NCI-H526 treated with DMSO at 0.1 percent for 48 hours (cell line): Measurements from ENCODE around the gene SPATA13.

ENCODE experiments used
- DNase-seq: peaks from one replicate; lab custom pipeline; 2025; lab: John Stamatoyannopoulos, UW

Gene SPATA13

GRCh38 chr13:24141333-24141910 is 19.1 kb upstream of the SPATA13 start:
- no peak for DNase-seq

DNA sequence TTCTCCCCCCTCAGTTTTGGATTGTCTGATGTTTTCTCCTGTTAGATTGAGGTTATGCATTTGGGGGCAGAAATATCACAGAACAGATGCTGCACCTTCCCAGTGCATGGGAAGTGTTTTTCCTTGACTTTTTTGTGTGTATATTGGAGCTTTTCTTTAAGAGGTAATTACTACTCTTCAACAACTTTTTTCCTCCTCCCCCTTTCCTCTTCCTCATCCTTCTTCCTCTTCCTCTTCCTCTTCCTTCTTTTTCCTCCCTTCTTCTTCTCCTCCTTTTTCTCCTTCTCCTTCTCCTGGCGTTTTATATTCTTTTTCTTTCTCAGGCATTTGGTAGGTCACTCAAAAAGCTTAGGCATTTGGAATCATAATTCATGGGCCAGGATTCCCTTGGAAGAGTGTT is 18.1 kb upstream of the SPATA13 start:
- DNase-seq, result no peak

- no peak for DNase-seq
These were observed 17.6 kb upstream of the SPATA13 start for GRCh38 chr13:24142886-24143285.

GRCh38 chr13:24145240-24145639 is 15.3 kb upstream of the SPATA13 start:
- no peak for DNase-seq

DNA sequence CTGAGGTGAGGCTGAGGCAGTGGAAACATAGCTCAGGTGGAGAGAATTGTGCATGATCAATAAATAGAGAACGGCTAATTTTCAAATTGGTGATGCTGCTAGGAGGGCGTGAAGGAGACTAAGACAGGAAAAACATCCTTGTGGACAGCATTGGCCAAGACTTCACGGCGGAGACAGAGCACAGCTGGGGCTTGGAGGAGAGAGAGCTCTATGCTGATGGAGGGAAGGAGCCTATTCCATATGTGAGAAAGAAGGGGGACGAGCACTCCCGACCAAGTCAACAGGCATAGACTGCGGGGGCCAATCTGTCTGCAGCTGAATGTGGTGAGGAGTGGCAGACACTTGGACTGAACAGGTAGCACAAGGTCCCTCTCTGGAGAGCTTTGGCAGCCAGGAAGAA is 14.8 kb upstream of the SPATA13 start:
- no peak for DNase-seq

- no peak for DNase-seq
These were observed 13.5 kb upstream of the SPATA13 start for GRCh38 chr13:24146961-24147569.

GRCh38 chr13:24147570-24147963 is 13.0 kb upstream of the SPATA13 start:
- no peak for DNase-seq

GRCh38 chr13:24148414-24149235 is 11.9 kb upstream of the SPATA13 start:
- DNase-seq, result peak; percentile 62

GRCh38 chr13:24149246-24150032 is 11.1 kb upstream of the SPATA13 start:
- DNase-seq, result no peak

GRCh38 chr13:24150572-24150971 is 9.9 kb upstream of the SPATA13 start:
- no peak for DNase-seq

- no peak for DNase-seq
These were observed 8.7 kb upstream of the SPATA13 start for GRCh38 chr13:24151864-24152263.

DNA sequence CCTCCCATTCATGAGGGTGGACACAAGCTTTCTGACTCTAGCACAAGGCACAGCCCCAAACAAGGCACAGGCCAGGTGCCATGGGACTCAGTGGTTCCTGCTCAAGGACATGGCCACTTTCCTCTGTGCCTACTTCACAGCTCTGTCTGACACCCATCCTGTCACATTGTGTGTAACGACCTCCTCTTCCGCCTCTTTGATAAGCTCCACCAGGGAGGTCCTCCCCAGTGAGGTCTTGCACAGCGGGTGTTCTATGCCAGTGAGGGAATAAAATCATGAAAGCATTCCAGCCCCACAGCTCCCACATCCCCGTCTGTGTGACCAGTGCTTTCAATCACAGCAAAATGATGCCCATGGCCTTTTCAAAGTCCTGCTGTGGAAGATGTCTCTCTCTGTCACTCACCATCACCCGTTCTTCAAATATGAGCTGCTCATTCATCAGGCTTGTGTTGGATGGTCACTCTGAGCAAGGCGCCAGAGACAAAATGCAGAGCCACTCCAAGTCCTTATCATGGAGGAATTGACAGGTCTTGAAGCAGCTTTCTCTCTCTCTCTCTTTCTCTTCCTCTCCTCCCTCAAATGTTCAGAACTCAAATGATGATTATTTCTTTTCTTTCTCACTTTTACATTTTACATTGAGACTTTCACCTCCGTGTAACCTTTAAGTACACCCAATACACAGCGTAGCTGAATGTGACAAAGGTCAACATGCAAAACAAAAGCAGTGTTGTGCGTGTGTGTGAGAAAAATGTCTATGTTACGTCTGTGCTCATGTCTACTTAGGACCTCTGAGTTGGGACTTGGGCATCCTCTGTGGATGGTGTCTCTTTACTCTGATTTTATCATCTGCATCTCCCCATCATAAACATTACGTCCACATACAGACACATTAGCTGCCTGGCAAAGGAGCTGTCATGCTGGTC is 8.0 kb upstream of the SPATA13 start:
- no peak for DNase-seq

GRCh38 chr13:24153347-24153746 is 7.2 kb upstream of the SPATA13 start:
- no peak for DNase-seq

- no peak for DNase-seq
These were observed 6.4 kb upstream of the SPATA13 start for GRCh38 chr13:24153979-24154701.

DNA sequence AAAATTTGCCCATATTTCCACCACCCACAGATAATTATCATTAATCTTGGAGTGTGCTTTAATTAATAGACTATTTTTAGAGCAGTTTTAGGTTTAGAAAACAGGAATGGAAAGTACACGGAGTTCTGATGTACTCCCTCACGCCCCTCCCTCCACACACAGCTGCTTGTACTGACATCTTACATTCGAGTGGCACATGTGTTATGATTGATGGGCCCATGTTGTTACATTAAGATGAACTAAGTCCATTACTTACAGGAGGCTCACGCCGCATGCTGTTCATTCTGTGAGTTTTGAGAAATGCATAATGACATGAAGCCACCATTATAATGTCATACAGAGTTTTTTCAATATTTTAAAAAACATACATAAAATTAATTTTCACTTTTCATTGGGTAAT is 1.2 kb upstream of the SPATA13 start:
- no peak for DNase-seq

DNA sequence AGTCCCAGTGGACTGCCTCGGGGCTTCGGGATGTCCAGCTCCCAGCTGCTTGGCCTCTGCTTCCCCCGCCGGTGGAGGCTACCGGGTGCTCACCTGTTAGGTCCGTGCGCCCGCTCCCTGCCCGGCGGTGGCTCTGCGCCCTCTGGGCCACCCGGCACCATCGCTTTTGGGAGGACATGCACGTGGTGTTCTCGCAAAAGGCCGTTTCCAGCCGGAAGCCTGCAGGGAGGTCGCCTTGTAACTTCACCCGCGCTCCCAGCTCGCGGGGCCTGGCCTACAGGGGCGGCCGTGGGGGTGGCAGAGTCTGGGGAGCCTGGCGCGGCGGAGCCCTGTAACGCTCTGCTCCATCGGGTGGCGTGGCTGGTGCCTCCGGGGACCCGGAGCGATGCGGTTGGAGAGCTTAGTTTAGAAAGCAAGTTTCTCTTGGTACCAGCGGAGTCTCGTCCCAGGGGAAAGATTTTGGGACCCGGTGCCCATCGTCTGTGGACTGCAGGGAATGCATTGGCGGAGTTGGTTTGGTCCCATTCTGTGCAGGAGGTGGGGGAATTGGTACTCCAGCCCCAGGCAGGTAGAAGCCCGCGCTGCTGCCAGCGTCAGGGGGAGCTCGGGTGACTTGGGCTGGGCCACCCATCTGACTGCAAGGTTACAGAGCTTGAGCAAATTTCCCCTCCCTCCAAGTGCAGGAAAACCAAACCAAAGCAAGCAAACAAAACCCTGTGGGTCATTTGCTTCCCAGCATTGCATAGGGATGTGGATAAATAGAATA is 673 bp downstream of the SPATA13 start:
- peak; percentile 74 for DNase-seq

DNA sequence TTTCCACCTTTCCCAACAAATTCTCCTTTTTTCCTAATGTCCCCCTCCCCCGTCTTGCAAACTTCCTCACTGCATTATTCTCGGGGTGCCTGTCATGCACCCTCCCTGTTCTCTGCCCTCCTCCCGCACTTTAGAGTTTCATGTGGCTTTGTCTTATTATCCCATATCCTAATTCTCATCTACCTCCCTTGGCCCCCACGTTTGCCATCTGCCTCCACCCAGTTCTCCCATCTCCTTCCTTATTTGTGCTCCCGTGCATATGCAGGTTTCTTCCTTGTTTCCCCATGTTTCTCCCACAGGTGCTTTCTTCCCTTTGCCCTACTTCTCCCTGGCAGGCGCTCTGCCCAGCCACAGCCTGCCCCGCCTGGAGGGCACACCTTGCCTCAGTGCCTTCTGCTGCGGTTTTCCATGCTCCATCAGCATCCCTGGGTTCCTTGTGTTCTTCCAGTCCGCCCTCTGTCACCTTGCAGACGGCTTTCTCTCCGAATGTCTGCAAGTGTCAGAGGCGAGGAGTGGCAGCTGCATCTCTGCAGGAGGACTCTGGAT is 1.5 kb downstream of the SPATA13 start:
- DNase-seq, result no peak

- DNase-seq, result no peak
These were observed 2.1 kb downstream of the SPATA13 start for GRCh38 chr13:24162604-24163003.

DNA sequence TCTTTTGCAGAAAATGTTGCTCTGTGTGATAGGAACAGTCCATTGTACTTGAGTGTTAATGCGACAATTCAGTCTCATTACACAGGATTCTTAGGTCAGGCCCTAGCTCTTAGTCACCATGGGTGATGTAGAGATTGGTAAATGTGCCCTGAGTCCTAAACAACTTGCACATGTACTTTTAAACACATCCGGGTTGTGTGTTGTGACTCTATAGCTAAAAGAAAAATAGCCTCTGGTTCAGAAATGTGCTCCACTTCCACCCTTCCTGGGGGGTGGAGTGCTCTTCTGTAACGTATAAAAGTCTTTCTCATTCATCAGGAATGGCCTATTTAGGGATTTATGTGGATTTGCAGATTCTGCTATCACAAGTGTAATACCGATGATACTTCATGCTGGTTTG is 5.2 kb downstream of the SPATA13 start:
- no peak for DNase-seq

GRCh38 chr13:24166561-24166960 is 6.0 kb downstream of the SPATA13 start:
- no peak for DNase-seq
